Spleen (tissue), 11 donors: Measurements from ENCODE around the gene CHRNA9. TPM values are rescaled to one million over a fixed set of nuclear protein-coding genes. Genes with fewer than 3 reads are reported as not detected.
"Not testable (repeated sequence)": the region's sequence is repeated elsewhere in the genome, so short reads cannot be mapped to it uniquely, and the experiment has no call there.

ENCODE experiments used
- DNase-seq: peaks from one replicate; pipeline ENCODE4 v3.0.0-alpha.2; 2020
- H3K27ac ChIP-seq, 8 donors: fragments of 200-600 bp; sonication (generic) in 7 of 8; 1 replicate in 4 of 8; 2 replicates in 4 of 8; pipeline versions ENCODE4 v1.5.0 to v1.8.0; 2016 to 2021; ENCODE audit warnings: inconsistent platforms in 4 of 8, mild to moderate bottlenecking in 4 of 8, moderate library complexity in 1 of 8
- H3K27me3 ChIP-seq, 7 donors: fragments of 200-600 bp; sonication (generic) in 6 of 7; replicated peaks in 1 of 7; 1 replicate in 4 of 7; 2 replicates in 3 of 7; pipeline versions ENCODE4 v1.5.0 to v1.8.0; 2016 to 2021; ENCODE audit warnings: inconsistent platforms in 3 of 7, mild to moderate bottlenecking in 1 of 7
- H3K36me3 ChIP-seq, 6 donors: fragments of 200-600 bp; sonication (generic) in 5 of 6; 1 replicate in 4 of 6; 2 replicates in 2 of 6; pipeline versions ENCODE4 v1.5.0 to v1.8.0; 2016 to 2021; ENCODE audit warnings: inconsistent platforms in 2 of 6
- H3K4me1 ChIP-seq, 6 donors: fragments of 200-600 bp; sonication (generic) in 5 of 6; 1 replicate in 3 of 6; 2 replicates in 3 of 6; pipeline versions ENCODE4 v1.5.0 to v1.8.0; 2016 to 2021; ENCODE audit warnings: inconsistent platforms in 3 of 6
- H3K4me3 ChIP-seq, 8 donors: fragments of 200-600 bp; sonication (generic) in 7 of 8; 1 replicate in 4 of 8; 2 replicates in 4 of 8; pipeline versions ENCODE4 v1.5.0 to v1.8.0; 2016 to 2021; ENCODE audit warnings: inconsistent platforms in 4 of 8, mild to moderate bottlenecking in 4 of 8, moderate library complexity in 2 of 8
- H3K9me3 ChIP-seq, 8 donors: fragments of 200-600 bp; sonication (generic) in 7 of 8; 1 replicate in 4 of 8; 2 replicates in 4 of 8; pipeline versions ENCODE4 v1.5.0 to v1.8.0; 2016 to 2021; ENCODE audit warnings: inconsistent platforms in 4 of 8
- CTCF ChIP-seq, 11 experiments: fragments of 200-600 bp in 7 of 11; fragments of 450-650 bp in 4 of 11; sonication (generic) in 4 of 11; IDR thresholded peaks in 8 of 11; conservative IDR thresholded peaks in 3 of 11; 1 replicate in 7 of 11; 2 replicates in 4 of 11; pipeline versions ENCODE4 v1.4.0 to v1.8.0; 2016 to 2021; ENCODE audit warnings: antibody characterized with exemption in 11 of 11, inconsistent platforms in 4 of 11, mild to moderate bottlenecking in 1 of 11
- POLR2A ChIP-seq, 3 donors: fragments of 450-650 bp; IDR thresholded peaks; one replicate each; pipeline ENCODE4 v1.5.1; 2017; ENCODE audit warnings: antibody characterized with exemption in 3 of 3, mild to moderate bottlenecking in 1 of 3
- POLR2AphosphoS5 ChIP-seq, 3 donors: sonication (generic); formaldehyde crosslinking; IDR thresholded peaks; one replicate each; pipeline ENCODE4 v1.5.1; 2017; ENCODE audit warnings: antibody characterized with exemption in 3 of 3
- WGBS, 5 donors: extraction: QIAGEN DNeasy Blood & Tissue Kit in 3 of 5; methylation state at CpG; one replicate each; pipeline versions ENCODE4 v1.1.5 to v1.1.7; 2013 to 2018; 5-methylcytosine and 5-hydroxymethylcytosine counted together
- intact Hi-C: fragments of 100-400 bp; cut with DNase I; formaldehyde crosslinking; loops from one replicate; pipeline ENCODE4 v1.15.0; 2023; ENCODE audit warnings: low total_unique reads
- polyA plus RNA-seq, 3 donors: library from polyadenylated mRNA; stranded (reverse); fragments of 200-250 nt; gene quantifications; one replicate each; pipeline ENCODE4 v1.2.1, GENCODE V29; 2013
- total RNA-seq, 7 donors: library from RNA; depleted of rRNA in 3 of 7; stranded (reverse); fragments of >200 nt in 3 of 7; fragmentation: NEBNext Ultra II Directional in 4 of 7; extraction: Animal tissue kit (Norgen Biotek cat#: 25700) in 4 of 7; gene quantifications; one replicate each; pipeline versions ENCODE4 v1.1.0 to v1.2.1, GENCODE V29; 2016 to 2021
- donor health status: healthy with polysubstance abuse.
- donor health status: DM: no; HTN: no; CAD: no; lungs with moderate emphysema.
- donor health status: DM: no; HTN: no; CAD: no.
- donor health status: Bipolar disorder and iron deficiency.
- donor health status: healthy.
- donor health status: DM: no; HTN: no; CAD: no.
- donor health status: DM: yes; HTN: yes; CAD: no.

Gene CHRNA9
- total and polyA plus RNA-seq, 10 donors, result 0.03 to 0.11 TPM; not detected in 8

DNA sequence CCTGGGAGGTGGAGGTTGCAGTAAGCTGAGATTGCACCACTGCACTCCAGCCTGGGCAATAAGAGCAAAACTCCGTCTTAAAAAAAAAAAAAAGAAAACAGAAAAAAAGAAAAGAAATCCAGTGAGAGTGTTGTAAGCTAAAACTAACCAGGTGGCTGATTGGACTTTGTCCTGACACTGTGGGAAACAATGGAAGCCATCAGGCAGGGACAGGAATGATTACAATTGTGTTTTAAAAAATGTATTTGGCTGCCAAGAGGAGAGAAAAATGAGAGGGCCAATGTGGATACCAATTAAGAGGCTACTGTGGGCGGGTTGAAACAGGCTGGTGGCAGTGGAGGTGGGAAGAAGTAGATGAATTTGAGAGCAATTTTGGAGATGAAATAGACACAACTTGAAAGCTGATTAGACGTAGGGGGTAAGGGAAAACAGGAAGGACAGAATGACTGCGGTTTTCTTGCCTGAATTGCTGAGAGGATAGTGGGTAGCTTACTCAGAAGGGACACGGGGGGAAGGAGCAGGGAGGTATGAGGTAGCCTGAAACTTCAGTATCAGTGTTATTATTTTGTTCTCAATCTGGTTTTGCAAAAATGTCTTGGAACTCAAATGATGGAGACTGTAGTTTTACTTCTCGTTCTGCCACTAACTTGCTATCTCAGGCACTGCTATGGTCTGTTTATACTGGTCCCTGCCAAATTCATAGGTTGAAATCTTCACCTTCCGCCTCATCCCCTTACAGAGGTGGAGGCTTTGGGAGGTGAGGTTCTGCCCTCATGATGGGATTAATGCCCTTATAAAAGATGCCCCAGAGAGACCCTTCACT lies 45.6 kb upstream of the CHRNA9 start:
- H3K27ac ChIP-seq, result peak overlapping the region in 5 of 8 donors; percentile 41 to 78 (median 60)
- no peaks in the 10 kb centered on the region for H3K27me3 ChIP-seq
- H3K4me3 ChIP-seq, result no peak overlapping the region
- H3K9me3 ChIP-seq, result peaks cover 0 to 3% (median 0%) of the 10 kb centered on the region in 8 donors
- H3K4me1 ChIP-seq, result peaks cover 15 to 54% (median 24%) of the 10 kb centered on the region in 6 donors
- 36 to 45% (median 42%) methylated on average over 7 of the region's 7 CpGs for WGBS, 5 donors
- H3K36me3 ChIP-seq, result no peaks in the 10 kb centered on the region
- intact Hi-C loops, result no loop called here
- TF ChIP-seq POLR2A (IDR thresholded peaks at IDR 0.05), result no peak
- TF ChIP-seq CTCF (IDR thresholded peaks at IDR 0.05 in 8 of 11, conservative IDR thresholded peaks at IDR 0.05 in 3 of 11), result no peak
- TF ChIP-seq POLR2AphosphoS5 (IDR thresholded peaks at IDR 0.05), result no peak
- DNase-seq, result no peak

GRCh38 chr4:40290611-40291186 lies 44.4 kb upstream of the CHRNA9 start:
- H3K27me3 ChIP-seq, intact Hi-C loops: not testable (repeated sequence)
- peak overlapping the region in 5 of 8 donors; percentile 41 to 78 (median 60) for H3K27ac ChIP-seq

DNA sequence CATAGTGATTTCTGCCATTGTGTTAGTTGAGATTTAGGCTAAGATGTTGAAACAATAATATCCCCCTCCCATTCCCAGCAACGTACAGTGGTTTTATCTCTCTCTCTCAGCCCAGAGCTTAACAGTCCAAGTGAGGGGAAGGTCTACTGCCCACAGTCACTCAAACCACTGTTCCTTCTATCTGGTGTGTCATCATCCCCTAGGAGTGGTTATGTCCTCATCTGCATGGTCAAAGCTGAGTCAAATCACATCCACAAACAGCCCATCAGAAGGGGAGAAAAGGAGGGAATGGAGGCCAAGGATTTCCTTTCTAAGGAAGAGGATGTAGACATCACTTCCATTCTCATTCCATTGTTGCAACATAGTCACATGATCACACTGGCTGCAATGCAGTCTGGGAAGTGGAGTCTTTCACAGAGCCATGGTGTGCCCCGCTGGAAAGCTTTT lies 42.8 kb upstream of the CHRNA9 start:
- H3K27ac ChIP-seq, result peak overlapping the region in 1 of 8 donors; percentile 8
- no peak for DNase-seq
- no peak overlapping the region for H3K4me3 ChIP-seq
- no peaks in the 10 kb centered on the region for H3K27me3 ChIP-seq
- H3K36me3 ChIP-seq, result no peaks in the 10 kb centered on the region
- H3K9me3 ChIP-seq, result peaks cover 0 to 9% (median 0%) of the 10 kb centered on the region in 8 donors
- H3K4me1 ChIP-seq, result peaks cover 15 to 51% (median 29%) of the 10 kb centered on the region in 6 donors
- WGBS, 5 donors, result 66 to 80% (median 68%) methylated on average over 2 of the region's 2 CpGs
- TF ChIP-seq CTCF (IDR thresholded peaks at IDR 0.05 in 8 of 11, conservative IDR thresholded peaks at IDR 0.05 in 3 of 11) (no peak), POLR2AphosphoS5 (IDR thresholded peaks at IDR 0.05) (no peak), POLR2A (IDR thresholded peaks at IDR 0.05) (no peak)
- intact Hi-C loops, result no loop called here

More at GRCh38 chr4:40290611-40291186, 44.4 kb upstream of the CHRNA9 start:
- peaks cover 15 to 48% (median 24%) of the 10 kb centered on the region in 6 donors for H3K4me1 ChIP-seq
- 64 to 82% (median 75%) methylated on average over 2 of the region's 2 CpGs for WGBS, 5 donors
- not testable (repeated sequence) for H3K4me3 ChIP-seq, H3K9me3 ChIP-seq, H3K36me3 ChIP-seq, DNase-seq

DNA sequence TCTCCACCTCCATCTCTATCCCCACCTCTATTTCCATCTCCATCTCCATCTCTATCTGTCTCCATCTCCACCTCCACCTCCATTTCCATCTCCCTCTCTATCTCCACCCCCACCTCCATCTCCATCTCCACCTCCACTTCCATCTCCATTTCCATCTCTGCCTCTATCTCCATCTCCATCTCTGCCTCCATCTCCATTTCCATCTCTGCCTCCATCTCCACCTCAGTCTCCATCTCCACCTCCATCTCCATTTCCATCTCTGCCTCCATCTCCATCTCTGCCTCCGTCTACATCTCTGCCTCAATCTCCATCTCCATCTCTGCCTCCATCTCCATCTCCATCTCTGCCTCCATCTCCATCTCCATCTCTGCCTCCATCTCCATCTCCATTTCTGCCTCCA lies 40.8 kb upstream of the CHRNA9 start:
- H3K4me3 ChIP-seq, result no peak overlapping the region
- TF ChIP-seq CTCF (IDR thresholded peaks at IDR 0.05 in 8 of 11, conservative IDR thresholded peaks at IDR 0.05 in 3 of 11), result no peak
- no peak for TF ChIP-seq POLR2AphosphoS5 (IDR thresholded peaks at IDR 0.05)
- no peak for TF ChIP-seq POLR2A (IDR thresholded peaks at IDR 0.05)
- WGBS, 5 donors, result 87 to 91% (median 90%) methylated on average over 1 of the region's 1 CpG
- intact Hi-C loops, result no loop called here
- no peaks in the 10 kb centered on the region for H3K36me3 ChIP-seq
- H3K9me3 ChIP-seq, result peaks cover 0 to 9% (median 0%) of the 10 kb centered on the region in 8 donors
- H3K4me1 ChIP-seq, result peaks cover 13 to 55% (median 27%) of the 10 kb centered on the region in 6 donors
- DNase-seq, result no peak
- H3K27me3 ChIP-seq, result no peaks in the 10 kb centered on the region
- H3K27ac ChIP-seq, result no peak overlapping the region

- H3K27me3 ChIP-seq, DNase-seq, H3K36me3 ChIP-seq, H3K4me3 ChIP-seq, H3K9me3 ChIP-seq, intact Hi-C loops: not testable (repeated sequence)
- Histone ChIP-seq H3K27ac (peak overlapping the region in 1 of 8 donors; percentile 46), H3K4me1 (peaks cover 15 to 55% (median 27%) of the 10 kb centered on the region in 6 donors)
These were observed 40.1 kb upstream of the CHRNA9 start for GRCh38 chr4:40295030-40295429.
